Upper lobe of left lung (tissue), 6 donors: Measurements from ENCODE around the gene ANK3. TPM values are rescaled to one million over a fixed set of nuclear protein-coding genes. Genes with fewer than 3 reads are reported as not detected.

Experiments used
- ATAC-seq, 2 donors: fragments of 200-7000 bp; cut with Tn5 transposase; one replicate each; pipeline ENCODE4 v1.9.1; 2022; ENCODE audit warnings: mild to moderate bottlenecking in 2 of 2, moderate library complexity in 2 of 2; ENCODE audit not compliant: low FRiP score in 2 of 2
- DNase-seq, 2 donors: peaks; one replicate each; pipeline ENCODE4 v3.0.0-alpha.2; 2019 to 2020
- H3K27ac ChIP-seq, 4 donors: fragments of 200-600 bp; sonication (generic); one replicate each; pipeline ENCODE4 v1.5.1; 2016 to 2019
- H3K27me3 ChIP-seq, 4 donors: fragments of 200-600 bp; sonication (generic); one replicate each; pipeline ENCODE4 v1.5.1; 2017 to 2019
- H3K36me3 ChIP-seq, 4 donors: fragments of 200-600 bp; sonication (generic); one replicate each; pipeline ENCODE4 v1.5.1; 2016 to 2019
- H3K4me1 ChIP-seq, 4 donors: fragments of 200-600 bp; sonication (generic); one replicate each; pipeline ENCODE4 v1.5.1; 2018 to 2019
- H3K4me3 ChIP-seq, 4 donors: fragments of 200-600 bp; sonication (generic); one replicate each; pipeline ENCODE4 v1.5.1; 2017 to 2019; ENCODE audit warnings: mild to moderate bottlenecking in 2 of 4, moderate library complexity in 1 of 4
- H3K9me3 ChIP-seq, 4 donors: fragments of 200-600 bp; sonication (generic); one replicate each; pipeline ENCODE4 v1.5.1; 2018 to 2019
- EP300 ChIP-seq, 4 donors: sonication (generic); formaldehyde crosslinking; IDR thresholded peaks; one replicate each; pipeline ENCODE4 v1.5.1; 2017; ENCODE audit warnings: antibody characterized with exemption in 4 of 4, control low read depth in 2 of 4
- POLR2A ChIP-seq, 4 donors: fragments of 450-650 bp; IDR thresholded peaks; one replicate each; pipeline ENCODE4 v1.5.1; 2016 to 2017; ENCODE audit warnings: antibody characterized with exemption in 4 of 4, mild to moderate bottlenecking in 2 of 4
- POLR2AphosphoS5 ChIP-seq, 2 donors: sonication (generic); formaldehyde crosslinking; IDR thresholded peaks; one replicate each; pipeline ENCODE4 v1.5.1; 2017; ENCODE audit warnings: antibody characterized with exemption in 2 of 2
- WGBS, 2 donors: methylation state at CpG; one replicate each; pipeline ENCODE4 v1.1.5; 2017 to 2018; 5-methylcytosine and 5-hydroxymethylcytosine counted together
- total RNA-seq, 6 donors: library from RNA; depleted of rRNA in 4 of 6; stranded (reverse); fragments of >200 nt in 4 of 6; gene quantifications; one replicate each; pipeline versions ENCODE4 v1.1.0 to v1.2.1, GENCODE V29; 2016 to 2021
- TF ChIP-seq, protein P1 (sequence below), 6 experiments: fragments of 450-650 bp in 4 of 6; fragments of 200-600 bp in 2 of 6; sonication (generic) in 2 of 6; IDR thresholded peaks; one replicate each; pipeline ENCODE4 v1.5.1; 2016 to 2019; ENCODE audit warnings: antibody characterized with exemption in 6 of 6
- donor health status: DM: no; HTN: no; CAD: no; lungs with moderate emphysema.
- donor health status: DM: no; HTN: yes; CAD: no; lungs with severe emphysema.

ANK3 gene
- total RNA-seq, 6 donors from 2014 or later: 43.9 to 193 (median 98.5) TPM

DNA sequence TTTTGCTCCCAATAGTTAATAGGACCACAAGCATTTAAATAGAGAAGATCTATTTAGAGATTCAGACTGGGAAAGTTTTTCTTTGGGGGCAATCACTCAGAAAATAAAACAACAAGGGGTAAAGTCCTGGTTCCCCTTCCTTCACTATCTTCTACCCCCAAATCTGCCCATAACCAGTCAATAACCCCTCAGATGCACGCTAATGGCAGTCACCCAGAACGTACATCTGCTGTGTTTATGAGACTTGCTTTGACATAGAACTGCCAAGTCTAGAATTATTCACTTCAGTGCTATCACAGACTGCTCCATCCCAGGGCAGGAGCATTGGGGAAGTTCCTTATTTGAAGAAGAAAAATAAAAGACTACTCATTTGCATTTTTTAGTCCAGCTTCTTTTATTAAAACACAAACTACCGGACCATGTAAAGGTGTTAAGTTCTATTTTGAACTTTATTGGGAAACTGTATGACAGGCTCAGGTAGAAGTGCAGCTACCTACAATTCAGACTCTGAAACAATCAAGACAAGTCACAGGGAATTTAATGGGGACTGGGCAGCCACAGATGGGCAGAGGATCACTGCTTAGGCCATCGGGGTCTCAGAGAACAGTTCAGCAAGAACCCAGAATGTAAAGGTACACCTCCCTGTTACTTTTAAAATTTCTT lies 38.4 kb downstream of the ANK3 start:
- no peak overlapping the region for H3K27ac ChIP-seq
- no peaks in the 10 kb centered on the region for H3K36me3 ChIP-seq
- DNase-seq: no peak
- H3K27me3 ChIP-seq: no peaks in the 10 kb centered on the region
- no peak for ATAC-seq
- WGBS, 2 donors: 75 to 76% methylated on average over 4 of the region's 4 CpGs
- H3K4me1 ChIP-seq: no peaks in the 10 kb centered on the region
- TF ChIP-seq POLR2AphosphoS5 (IDR thresholded peaks at IDR 0.05) (no peak), EP300 (IDR thresholded peaks at IDR 0.05) (no peak), POLR2A (IDR thresholded peaks at IDR 0.05) (no peak)
- TF ChIP-seq, protein P1, sequence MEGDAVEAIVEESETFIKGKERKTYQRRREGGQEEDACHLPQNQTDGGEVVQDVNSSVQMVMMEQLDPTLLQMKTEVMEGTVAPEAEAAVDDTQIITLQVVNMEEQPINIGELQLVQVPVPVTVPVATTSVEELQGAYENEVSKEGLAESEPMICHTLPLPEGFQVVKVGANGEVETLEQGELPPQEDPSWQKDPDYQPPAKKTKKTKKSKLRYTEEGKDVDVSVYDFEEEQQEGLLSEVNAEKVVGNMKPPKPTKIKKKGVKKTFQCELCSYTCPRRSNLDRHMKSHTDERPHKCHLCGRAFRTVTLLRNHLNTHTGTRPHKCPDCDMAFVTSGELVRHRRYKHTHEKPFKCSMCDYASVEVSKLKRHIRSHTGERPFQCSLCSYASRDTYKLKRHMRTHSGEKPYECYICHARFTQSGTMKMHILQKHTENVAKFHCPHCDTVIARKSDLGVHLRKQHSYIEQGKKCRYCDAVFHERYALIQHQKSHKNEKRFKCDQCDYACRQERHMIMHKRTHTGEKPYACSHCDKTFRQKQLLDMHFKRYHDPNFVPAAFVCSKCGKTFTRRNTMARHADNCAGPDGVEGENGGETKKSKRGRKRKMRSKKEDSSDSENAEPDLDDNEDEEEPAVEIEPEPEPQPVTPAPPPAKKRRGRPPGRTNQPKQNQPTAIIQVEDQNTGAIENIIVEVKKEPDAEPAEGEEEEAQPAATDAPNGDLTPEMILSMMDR (IDR thresholded peaks at IDR 0.05): no peak
- no peak overlapping the region for H3K4me3 ChIP-seq
- no peaks in the 10 kb centered on the region for H3K9me3 ChIP-seq

DNA sequence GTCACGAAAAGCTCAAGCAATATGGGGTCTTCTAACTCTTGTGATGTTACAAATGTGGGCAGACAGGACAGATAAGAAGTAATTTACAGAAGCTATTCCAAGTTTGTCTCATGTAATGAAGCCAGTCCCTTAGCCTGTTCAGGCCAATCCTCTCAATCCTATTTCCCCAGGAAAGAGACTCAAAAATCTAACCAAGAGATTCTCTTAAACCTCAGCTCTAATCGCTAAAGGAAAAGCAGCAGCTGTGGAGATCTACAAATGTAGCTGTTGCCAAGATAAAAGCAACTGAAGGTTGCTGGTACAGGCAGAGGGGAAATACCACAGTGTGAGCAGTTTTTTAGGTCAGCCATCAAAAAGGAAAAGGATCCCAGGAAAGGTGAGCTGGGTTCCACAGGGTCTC lies 39.3 kb downstream of the ANK3 start:
- TF ChIP-seq EP300 (IDR thresholded peaks at IDR 0.05) (no peak), POLR2A (IDR thresholded peaks at IDR 0.05) (no peak)
- H3K9me3 ChIP-seq: no peaks in the 10 kb centered on the region
- DNase-seq (no peak), ATAC-seq (no peak)
- H3K4me3 ChIP-seq: no peak overlapping the region
- no peaks in the 10 kb centered on the region for H3K4me1 ChIP-seq
- no peak overlapping the region for H3K27ac ChIP-seq
- H3K27me3 ChIP-seq: no peaks in the 10 kb centered on the region
- WGBS, 2 donors: 82 to 85% methylated on average over 2 of the region's 2 CpGs
- no peaks in the 10 kb centered on the region for H3K36me3 ChIP-seq

DNA sequence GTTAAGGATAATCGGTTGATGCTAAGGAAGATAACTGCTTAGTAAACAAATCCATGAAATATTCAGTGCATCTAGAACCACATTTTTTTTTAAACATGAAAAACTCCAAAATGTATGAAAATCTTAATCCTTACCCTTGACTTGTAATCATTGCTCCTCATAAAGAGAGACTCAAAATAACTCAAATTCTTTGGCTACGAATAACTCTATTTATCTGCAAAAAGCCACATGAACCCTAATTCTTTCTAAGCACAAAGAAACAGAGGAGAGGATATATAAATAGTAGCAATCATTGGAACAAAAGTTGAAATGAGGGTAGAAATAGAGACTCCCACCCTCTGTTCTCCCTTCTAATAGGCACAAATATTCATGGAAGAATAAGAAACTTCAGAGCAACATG lies 40.2 kb downstream of the ANK3 start:
- no peaks in the 10 kb centered on the region for H3K27me3 ChIP-seq
- no peak for DNase-seq
- ATAC-seq: no peak
- H3K36me3 ChIP-seq: no peaks in the 10 kb centered on the region
- WGBS, 2 donors: 73 to 74% methylated on average over 2 of the region's 2 CpGs
- no peaks in the 10 kb centered on the region for H3K4me1 ChIP-seq
- TF ChIP-seq, protein P1 (IDR thresholded peaks at IDR 0.05): no peak
- no peak for TF ChIP-seq POLR2A (IDR thresholded peaks at IDR 0.05)
- TF ChIP-seq EP300 (IDR thresholded peaks at IDR 0.05): no peak
- no peak for TF ChIP-seq POLR2AphosphoS5 (IDR thresholded peaks at IDR 0.05)
- no peak overlapping the region for H3K4me3 ChIP-seq
- H3K9me3 ChIP-seq: no peaks in the 10 kb centered on the region
- no peak overlapping the region for H3K27ac ChIP-seq

DNA sequence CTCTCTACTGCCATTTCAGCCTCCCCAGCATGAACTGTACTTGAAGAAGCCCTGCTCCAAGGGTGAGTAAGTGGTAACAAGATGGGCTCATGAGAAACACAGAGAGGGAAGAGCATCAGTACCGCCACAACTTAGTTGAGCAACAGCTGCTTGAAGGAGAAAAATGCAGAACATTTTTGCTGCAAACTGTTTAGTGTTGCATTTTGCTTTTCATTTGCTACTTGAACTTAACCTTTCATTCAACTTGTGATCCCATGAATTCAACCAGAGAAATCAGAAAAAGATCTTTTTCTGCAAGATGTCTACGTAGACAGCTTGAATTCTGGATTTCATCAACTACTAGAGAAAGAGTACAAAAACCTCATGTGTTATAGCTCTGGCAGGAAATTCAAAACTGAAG lies 40.7 kb downstream of the ANK3 start:
- DNase-seq: no peak
- H3K9me3 ChIP-seq: no peaks in the 10 kb centered on the region
- TF ChIP-seq, protein P1 (IDR thresholded peaks at IDR 0.05): no peak
- TF ChIP-seq POLR2AphosphoS5 (IDR thresholded peaks at IDR 0.05) (no peak), POLR2A (IDR thresholded peaks at IDR 0.05) (no peak), EP300 (IDR thresholded peaks at IDR 0.05) (no peak)
- H3K4me1 ChIP-seq: no peaks in the 10 kb centered on the region
- H3K27ac ChIP-seq: no peak overlapping the region
- no peaks in the 10 kb centered on the region for H3K27me3 ChIP-seq
- no peak overlapping the region for H3K4me3 ChIP-seq
- ATAC-seq: no peak
- WGBS, 2 donors: 73 to 92% methylated on average over 2 of the region's 2 CpGs
- no peaks in the 10 kb centered on the region for H3K36me3 ChIP-seq

DNA sequence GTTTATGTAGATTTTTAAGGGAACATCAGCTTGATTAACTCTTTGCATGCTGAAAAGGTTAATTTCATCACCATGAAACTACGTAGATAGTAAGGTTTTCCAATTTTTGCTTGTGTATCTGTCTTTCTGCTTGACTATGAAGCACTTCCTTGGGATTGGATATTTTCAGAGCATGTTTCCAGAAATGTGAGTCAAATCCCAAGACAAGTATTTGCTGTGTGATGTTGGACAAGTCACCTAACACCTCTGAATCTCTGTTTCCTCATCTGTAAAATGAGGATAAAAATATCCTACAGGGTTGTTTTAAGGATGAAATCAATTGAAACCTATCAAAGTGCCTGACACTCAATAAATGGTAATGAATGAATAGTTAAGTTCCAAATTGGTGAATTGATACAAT lies 42.4 kb downstream of the ANK3 start:
- Histone ChIP-seq H3K27ac (no peak overlapping the region), H3K4me3 (no peak overlapping the region), H3K36me3 (no peaks in the 10 kb centered on the region), H3K27me3 (no peaks in the 10 kb centered on the region), H3K4me1 (no peaks in the 10 kb centered on the region), H3K9me3 (no peaks in the 10 kb centered on the region)
- DNase-seq: no peak
- TF ChIP-seq, protein P1 (IDR thresholded peaks at IDR 0.05): no peak
- TF ChIP-seq POLR2A (IDR thresholded peaks at IDR 0.05) (no peak), EP300 (IDR thresholded peaks at IDR 0.05) (no peak), POLR2AphosphoS5 (IDR thresholded peaks at IDR 0.05) (no peak)
- no peak for ATAC-seq
- 100% methylated on average over 1 of the region's 1 CpG for WGBS, 2 donors
